Measurements from ENCODE around the gene LIPT2.

DNA sequence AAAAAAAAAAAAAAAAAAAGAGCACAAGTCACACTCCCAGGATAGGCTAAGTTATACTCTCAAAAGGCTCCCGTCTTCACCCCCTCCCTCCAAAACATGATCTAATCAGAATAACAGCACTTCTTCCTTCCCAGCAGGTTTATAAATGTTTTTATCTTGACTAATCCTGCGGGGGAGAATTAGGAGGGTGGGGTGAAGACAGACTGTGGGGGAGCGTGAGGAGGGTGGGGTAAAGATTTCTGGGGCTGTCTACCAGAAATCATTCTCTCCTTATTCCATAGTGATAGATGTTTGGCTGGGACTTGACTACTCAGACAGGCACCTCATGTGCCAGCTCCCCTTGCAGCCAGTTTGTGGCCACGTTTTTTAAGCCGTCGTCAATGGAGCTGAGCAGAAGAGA, 43.2 kb downstream of the LIPT2 start:
- TF ChIP-seq ARNT (IDR thresholded peaks at IDR 0.05): no peak
- TF ChIP-seq FOXK2 (IDR thresholded peaks at IDR 0.05): no peak
- TF ChIP-seq BHLHE40 (IDR thresholded peaks at IDR 0.05; ENCODE audit: borderline replicate concordance): no peak
- TF ChIP-seq TARDBP (IDR thresholded peaks at IDR 0.05): no peak
- no peak for TF ChIP-seq SP1 (IDR thresholded peaks at IDR 0.05)
- no peak for TF ChIP-seq ELF4 (IDR thresholded peaks at IDR 0.05)
- TF ChIP-seq, protein P1, sequence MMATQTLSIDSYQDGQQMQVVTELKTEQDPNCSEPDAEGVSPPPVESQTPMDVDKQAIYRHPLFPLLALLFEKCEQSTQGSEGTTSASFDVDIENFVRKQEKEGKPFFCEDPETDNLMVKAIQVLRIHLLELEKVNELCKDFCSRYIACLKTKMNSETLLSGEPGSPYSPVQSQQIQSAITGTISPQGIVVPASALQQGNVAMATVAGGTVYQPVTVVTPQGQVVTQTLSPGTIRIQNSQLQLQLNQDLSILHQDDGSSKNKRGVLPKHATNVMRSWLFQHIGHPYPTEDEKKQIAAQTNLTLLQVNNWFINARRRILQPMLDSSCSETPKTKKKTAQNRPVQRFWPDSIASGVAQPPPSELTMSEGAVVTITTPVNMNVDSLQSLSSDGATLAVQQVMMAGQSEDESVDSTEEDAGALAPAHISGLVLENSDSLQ (IDR thresholded peaks at IDR 0.05): no peak
- no peak for TF ChIP-seq FOXM1 (IDR thresholded peaks at IDR 0.05; ENCODE audit: borderline replicate concordance)
